Spinal cord (tissue), 10 donors: ENCODE measurements around the gene AADACL4. TPM values are rescaled to one million over a fixed set of nuclear protein-coding genes. Genes with fewer than 3 reads are reported as not detected.

Experiments used
- DNase-seq, 6 donors: peaks; one replicate each; pipeline versions ENCODE4 v3.0.0 to v3.0.0-alpha.2; 2013 to 2015; ENCODE audit warnings: low spot score in 6 of 6, low read depth in 4 of 6
- H3K27ac ChIP-seq: one replicate; pipeline ENCODE4 v1.5.1; 2013; ENCODE audit warnings: low read depth, low read length, control low read depth
- H3K27me3 ChIP-seq: one replicate; pipeline ENCODE4 v1.6.1; 2013; ENCODE audit warnings: low read length; ENCODE audit not compliant: control insufficient read depth, insufficient read depth
- H3K36me3 ChIP-seq: one replicate; pipeline ENCODE4 v1.6.1; 2013; ENCODE audit warnings: low read length; ENCODE audit not compliant: control insufficient read depth, insufficient read depth
- H3K4me1 ChIP-seq: one replicate; pipeline ENCODE4 v1.6.1; 2013; ENCODE audit warnings: low read length; ENCODE audit not compliant: control insufficient read depth, insufficient read depth
- H3K4me3 ChIP-seq: one replicate; pipeline ENCODE4 v1.5.1; 2013; ENCODE audit warnings: low read depth, low read length, control low read depth
- H3K9me3 ChIP-seq: one replicate; pipeline ENCODE4 v1.6.1; 2013; ENCODE audit warnings: low read length; ENCODE audit not compliant: control insufficient read depth, insufficient read depth
- WGBS: methylation state at CpG from one replicate; pipeline ENCODE4 v1.1.5; 2013; ENCODE audit warnings: missing lambda C conversion rate; ENCODE audit not compliant: insufficient coverage; 5-methylcytosine and 5-hydroxymethylcytosine counted together
- polyA plus RNA-seq, 2 donors: library from polyadenylated mRNA; unstranded; fragments of 120-200 nt; gene quantifications; one replicate each; pipeline ENCODE4 v1.2.1, GENCODE V29; 2013; ENCODE audit not compliant: insufficient read length in 2 of 2
- total RNA-seq, 2 donors: library from RNA; depleted of rRNA in 1 of 2; stranded (reverse); fragments of 120-200 nt in 1 of 2; fragments of >200 nt in 1 of 2; gene quantifications; one replicate each; pipeline versions ENCODE4 v1.2.3 to v1.2.4, GENCODE V29; 2013 to 2014
- donor health status: healthy.

Gene AADACL4
- total and polyA plus RNA-seq, 4 donors = 0.11 TPM; not detected in 3

GRCh38 chr1:12600880-12601633 lies 42.8 kb upstream of the AADACL4 start:
- no peak for DNase-seq
- Histone ChIP-seq H3K4me3 (no peak overlapping the region), H3K27ac (peak overlapping the region; percentile 40), H3K4me1 (peaks cover 73% of the 10 kb centered on the region), H3K27me3 (no peaks in the 10 kb centered on the region), H3K9me3 (no peaks in the 10 kb centered on the region), H3K36me3 (no peaks in the 10 kb centered on the region)
- 81% methylated on average over 7 of the region's 9 CpGs for WGBS

GRCh38 chr1:12601700-12602658 lies 41.9 kb upstream of the AADACL4 start:
- 57% methylated on average over 11 of the region's 13 CpGs for WGBS
- H3K27me3 ChIP-seq = no peaks in the 10 kb centered on the region
- DNase-seq = peak in 1 of 6 donors; percentile 16
- H3K9me3 ChIP-seq = no peaks in the 10 kb centered on the region
- no peaks in the 10 kb centered on the region for H3K36me3 ChIP-seq
- H3K4me3 ChIP-seq = no peak overlapping the region
- peaks cover 64% of the 10 kb centered on the region for H3K4me1 ChIP-seq
- H3K27ac ChIP-seq = peak overlapping the region; percentile 40

GRCh38 chr1:12602659-12603024 lies 41.2 kb upstream of the AADACL4 start:
- no peak for DNase-seq
- H3K27me3 ChIP-seq = no peaks in the 10 kb centered on the region
- no peaks in the 10 kb centered on the region for H3K9me3 ChIP-seq
- WGBS = 70% methylated on average over 6 of the region's 6 CpGs
- peaks cover 60% of the 10 kb centered on the region for H3K4me1 ChIP-seq
- no peak overlapping the region for H3K27ac ChIP-seq
- H3K36me3 ChIP-seq = no peaks in the 10 kb centered on the region
- H3K4me3 ChIP-seq = no peak overlapping the region

GRCh38 chr1:12603224-12603623 lies 40.7 kb upstream of the AADACL4 start:
- H3K9me3 ChIP-seq = no peaks in the 10 kb centered on the region
- 60% methylated on average over 1 of the region's 9 CpGs for WGBS
- no peak overlapping the region for H3K4me3 ChIP-seq
- no peaks in the 10 kb centered on the region for H3K27me3 ChIP-seq
- no peak for DNase-seq
- no peak overlapping the region for H3K27ac ChIP-seq
- H3K36me3 ChIP-seq = no peaks in the 10 kb centered on the region
- H3K4me1 ChIP-seq = peaks cover 54% of the 10 kb centered on the region

GRCh38 chr1:12604114-12604874 lies 39.6 kb upstream of the AADACL4 start:
- no peaks in the 10 kb centered on the region for H3K9me3 ChIP-seq
- DNase-seq = no peak
- H3K27me3 ChIP-seq = no peaks in the 10 kb centered on the region
- no peak overlapping the region for H3K27ac ChIP-seq
- WGBS = 55% methylated on average over 7 of the region's 16 CpGs
- peaks cover 47% of the 10 kb centered on the region for H3K4me1 ChIP-seq
- H3K36me3 ChIP-seq = no peaks in the 10 kb centered on the region
- no peak overlapping the region for H3K4me3 ChIP-seq

GRCh38 chr1:12604986-12605385 lies 38.9 kb upstream of the AADACL4 start:
- Histone ChIP-seq H3K4me3 (no peak overlapping the region), H3K4me1 (peaks cover 44% of the 10 kb centered on the region), H3K36me3 (no peaks in the 10 kb centered on the region), H3K27ac (no peak overlapping the region), H3K9me3 (no peaks in the 10 kb centered on the region), H3K27me3 (no peaks in the 10 kb centered on the region)
- no peak for DNase-seq
- 86% methylated on average over 3 of the region's 9 CpGs for WGBS

GRCh38 chr1:12607263-12607662 lies 36.6 kb upstream of the AADACL4 start:
- Histone ChIP-seq H3K36me3 (no peaks in the 10 kb centered on the region), H3K4me1 (peaks cover 24% of the 10 kb centered on the region), H3K9me3 (no peaks in the 10 kb centered on the region), H3K4me3 (no peak overlapping the region), H3K27ac (no peak overlapping the region), H3K27me3 (no peaks in the 10 kb centered on the region)
- WGBS = 100% methylated on average over 2 of the region's 3 CpGs
- DNase-seq = no peak

GRCh38 chr1:12608311-12608957 lies 35.5 kb upstream of the AADACL4 start:
- H3K9me3 ChIP-seq = no peaks in the 10 kb centered on the region
- H3K4me3 ChIP-seq = no peak overlapping the region
- peaks cover 14% of the 10 kb centered on the region for H3K4me1 ChIP-seq
- 92% methylated on average over 4 of the region's 5 CpGs for WGBS
- peak overlapping the region; percentile 1 for H3K27ac ChIP-seq
- no peaks in the 10 kb centered on the region for H3K27me3 ChIP-seq
- DNase-seq = no peak
- no peaks in the 10 kb centered on the region for H3K36me3 ChIP-seq

- 100% methylated on average over 2 of the region's 5 CpGs for WGBS
- Histone ChIP-seq H3K27ac (no peak overlapping the region), H3K4me3 (no peak overlapping the region), H3K27me3 (no peaks in the 10 kb centered on the region), H3K36me3 (no peaks in the 10 kb centered on the region), H3K9me3 (no peaks in the 10 kb centered on the region), H3K4me1 (peaks cover 11% of the 10 kb centered on the region)
- DNase-seq = no peak
Measured at GRCh38 chr1:12609469-12610003, 34.3 kb upstream of the AADACL4 start.
